Thyroid gland (tissue), 4 donors: ENCODE results near the gene DUOXA1. TPM values are rescaled to one million over a fixed set of nuclear protein-coding genes. Genes with fewer than 3 reads are reported as not detected.
"Not testable (repeated sequence)": the region's sequence is repeated elsewhere in the genome, so short reads cannot be mapped to it uniquely, and the experiment has no call there.

Experiments
- DNase-seq, 2 donors: peaks; one replicate each; pipeline ENCODE4 v3.0.0-alpha.2; 2019
- H3K27ac ChIP-seq, 3 donors: fragments of 200-600 bp; sonication (generic); 1 replicate in 2 of 3; 2 replicates in 1 of 3; pipeline ENCODE4 v1.5.1; 2016 to 2019; ENCODE audit warnings: mild to moderate bottlenecking in 1 of 3, moderate library complexity in 1 of 3
- H3K27me3 ChIP-seq: fragments of 200-600 bp; sonication (generic); one replicate; pipeline ENCODE4 v1.5.1; 2019
- H3K36me3 ChIP-seq, 2 donors: fragments of 200-600 bp; sonication (generic); one replicate each; pipeline ENCODE4 v1.5.1; 2016 to 2019
- H3K4me1 ChIP-seq, 2 donors: fragments of 200-600 bp; sonication (generic); one replicate each; pipeline ENCODE4 v1.5.1; 2017 to 2019
- H3K4me3 ChIP-seq, 3 donors: fragments of 200-600 bp; sonication (generic); replicated peaks in 1 of 3; 1 replicate in 2 of 3; 2 replicates in 1 of 3; pipeline ENCODE4 v1.5.1; 2016; ENCODE audit warnings: mild to moderate bottlenecking in 1 of 3
- H3K9me3 ChIP-seq: fragments of 200-600 bp; sonication (generic); one replicate; pipeline ENCODE4 v1.5.1; 2017
- CTCF ChIP-seq, 6 experiments: fragments of 200-600 bp in 3 of 6; fragments of 450-650 bp in 3 of 6; sonication (generic) in 3 of 6; IDR thresholded peaks; one replicate each; pipeline ENCODE4 v1.5.1; 2016 to 2019; ENCODE audit warnings: antibody characterized with exemption in 6 of 6, mild to moderate bottlenecking in 2 of 6, inconsistent platforms in 1 of 6, moderate library complexity in 1 of 6
- POLR2A ChIP-seq, 2 donors: fragments of 450-650 bp; IDR thresholded peaks; one replicate each; pipeline ENCODE4 v1.6.1; 2017; ENCODE audit warnings: antibody characterized with exemption in 2 of 2, mild to moderate bottlenecking in 2 of 2, moderate library complexity in 1 of 2
- WGBS, 2 donors: methylation state at CpG; one replicate each; pipeline ENCODE4 v1.1.5; 2017; 5-methylcytosine and 5-hydroxymethylcytosine counted together
- intact Hi-C: fragments of 100-400 bp; cut with DNase I; formaldehyde crosslinking; loops from one replicate; pipeline ENCODE4 v1.15.1; 2023
- total RNA-seq, 4 donors: library from RNA; depleted of rRNA; stranded (reverse); fragments of >200 nt; gene quantifications; one replicate each; pipeline ENCODE4 v1.2.3, GENCODE V29; 2016

DUOXA1 gene
- total RNA-seq, 4 donors from 2014 or later: 97.0 to 187 (median 150) TPM

- no peaks in the 10 kb centered on the region for H3K9me3 ChIP-seq
- intact Hi-C loops: no loop called here
- H3K27me3 ChIP-seq: no peaks in the 10 kb centered on the region
- no peak overlapping the region for H3K4me3 ChIP-seq
- H3K27ac ChIP-seq: peak overlapping the region in 1 of 3 donors; percentile 40
- H3K36me3 ChIP-seq: peaks cover 0 to 2% of the 10 kb centered on the region in 2 donors
- TF ChIP-seq POLR2A (IDR thresholded peaks at IDR 0.05): no peak
- no peak for TF ChIP-seq CTCF (IDR thresholded peaks at IDR 0.05)
- WGBS, 2 donors: 92 to 100% methylated on average over 7 to 11 of the region's 11 CpGs
- peaks cover 13 to 14% of the 10 kb centered on the region in 2 donors for H3K4me1 ChIP-seq
- no peak for DNase-seq
Observed at GRCh38 chr15:45105586-45105985, 24.1 kb downstream of the DUOXA1 start.

- DNase-seq, H3K4me3 ChIP-seq, H3K9me3 ChIP-seq, intact Hi-C loops, H3K36me3 ChIP-seq, H3K27me3 ChIP-seq: not testable (repeated sequence)
- WGBS, 2 donors: 93 to 95% methylated on average over 5 of the region's 9 CpGs
- Histone ChIP-seq H3K27ac (peak overlapping the region in 1 of 3 donors; percentile 20), H3K4me1 (peaks cover 13 to 14% of the 10 kb centered on the region in 2 donors)
Observed at GRCh38 chr15:45104170-45104569, 25.5 kb downstream of the DUOXA1 start.

- 85 to 90% methylated on average over 6 of the region's 6 CpGs for whole genome bisulfite sequencing, 2 donors
- H3K36me3 ChIP-seq: peaks cover 2 to 5% of the 10 kb centered on the region in 2 donors
- intact Hi-C loops: no loop called here
- H3K27me3 ChIP-seq: no peaks in the 10 kb centered on the region
- H3K27ac ChIP-seq: no peak overlapping the region
- peaks cover 13 to 14% of the 10 kb centered on the region in 2 donors for H3K4me1 ChIP-seq
- DNase-seq: no peak
- TF ChIP-seq POLR2A (IDR thresholded peaks at IDR 0.05): no peak
- TF ChIP-seq CTCF (IDR thresholded peaks at IDR 0.05): no peak
- no peak overlapping the region for H3K4me3 ChIP-seq
- no peaks in the 10 kb centered on the region for H3K9me3 ChIP-seq
Observed at GRCh38 chr15:45102226-45102625, 27.5 kb downstream of the DUOXA1 start.

GRCh38 chr15:45101749-45102148 is 27.9 kb downstream of the DUOXA1 start:
- WGBS, 2 donors: 91 to 94% methylated on average over 12 of the region's 12 CpGs
- TF ChIP-seq CTCF (IDR thresholded peaks at IDR 0.05) (no peak), POLR2A (IDR thresholded peaks at IDR 0.05) (no peak)
- no peaks in the 10 kb centered on the region for H3K27me3 ChIP-seq
- H3K4me1 ChIP-seq: peaks cover 10 to 11% of the 10 kb centered on the region in 2 donors
- peaks cover 2 to 5% of the 10 kb centered on the region in 2 donors for H3K36me3 ChIP-seq
- intact Hi-C loops: no loop called here
- no peak for DNase-seq
- no peak overlapping the region for H3K4me3 ChIP-seq
- H3K27ac ChIP-seq: no peak overlapping the region
- no peaks in the 10 kb centered on the region for H3K9me3 ChIP-seq

- 78 to 79% methylated on average over 7 of the region's 7 CpGs for WGBS, 2 donors
- TF ChIP-seq CTCF (IDR thresholded peaks at IDR 0.05): no peak
- TF ChIP-seq POLR2A (IDR thresholded peaks at IDR 0.05): no peak
Observed at GRCh38 chr15:45100884-45101625, 28.6 kb downstream of the DUOXA1 start.

More at GRCh38 chr15:45100884-45101625, 28.6 kb downstream of the DUOXA1 start:
- no peak overlapping the region for H3K4me3 ChIP-seq
- no peaks in the 10 kb centered on the region for H3K9me3 ChIP-seq
- no peaks in the 10 kb centered on the region for H3K27me3 ChIP-seq
- H3K27ac ChIP-seq: peak overlapping the region in 1 of 3 donors; percentile 17
- H3K36me3 ChIP-seq: peaks cover 2 to 5% of the 10 kb centered on the region in 2 donors
- peaks cover 4% of the 10 kb centered on the region in 2 donors for H3K4me1 ChIP-seq
- no peak for DNase-seq
- intact Hi-C loops: no loop called here
